ENCODE measurements around the gene POLR3F. TPM values are rescaled to one million over a fixed set of nuclear protein-coding genes. Genes with fewer than 3 reads are reported as not detected.
"Not testable (repeated sequence)": the region's sequence is repeated elsewhere in the genome, so short reads cannot be mapped to it uniquely, and the experiment has no call there.

POLR3F gene
- polyA plus RNA-seq, 4 donors = 17.3 to 21.9 (median 19.3) TPM

GRCh38 chr20:18501672-18502071, 34.5 kb downstream of the POLR3F start:
- not testable (repeated sequence) for DNase-seq (ENCODE audit: low read depth in 4 of 4, low spot score in 3 of 4)

DNA sequence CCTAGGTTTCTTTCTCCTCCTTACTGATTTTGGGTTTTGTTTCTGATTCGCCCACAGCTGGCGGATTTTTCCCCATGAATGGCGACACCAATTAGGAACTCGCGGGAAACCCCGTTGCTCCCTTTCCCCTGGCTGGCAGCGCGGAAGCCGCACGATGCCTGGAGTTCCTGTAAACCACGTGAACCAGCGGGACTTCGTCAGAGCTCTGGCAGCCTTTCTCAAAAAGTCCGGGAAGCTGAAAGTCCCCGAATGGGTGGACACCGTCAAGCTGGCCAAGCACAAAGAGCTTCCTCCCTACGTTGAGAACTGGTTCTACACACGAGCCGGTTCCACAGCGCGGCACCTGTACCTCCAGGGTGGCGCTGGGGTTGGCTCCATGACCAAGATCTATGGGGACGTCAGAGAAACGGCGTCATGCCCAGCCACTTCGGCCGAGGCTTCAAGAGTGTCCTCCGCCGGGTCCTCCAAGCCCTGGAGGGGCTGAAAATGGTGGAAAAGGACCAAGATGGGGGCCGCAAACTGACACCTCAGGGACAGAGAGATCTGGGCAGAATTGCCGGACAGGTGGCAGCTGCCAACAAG, 37.4 kb downstream of the POLR3F start:
- no peak for DNase-seq (ENCODE audit: low read depth in 4 of 4, low spot score in 3 of 4)

GRCh38 chr20:18506744-18507143, 39.6 kb downstream of the POLR3F start:
- DNase-seq (ENCODE audit: low read depth in 4 of 4, low spot score in 3 of 4) = no peak

DNA sequence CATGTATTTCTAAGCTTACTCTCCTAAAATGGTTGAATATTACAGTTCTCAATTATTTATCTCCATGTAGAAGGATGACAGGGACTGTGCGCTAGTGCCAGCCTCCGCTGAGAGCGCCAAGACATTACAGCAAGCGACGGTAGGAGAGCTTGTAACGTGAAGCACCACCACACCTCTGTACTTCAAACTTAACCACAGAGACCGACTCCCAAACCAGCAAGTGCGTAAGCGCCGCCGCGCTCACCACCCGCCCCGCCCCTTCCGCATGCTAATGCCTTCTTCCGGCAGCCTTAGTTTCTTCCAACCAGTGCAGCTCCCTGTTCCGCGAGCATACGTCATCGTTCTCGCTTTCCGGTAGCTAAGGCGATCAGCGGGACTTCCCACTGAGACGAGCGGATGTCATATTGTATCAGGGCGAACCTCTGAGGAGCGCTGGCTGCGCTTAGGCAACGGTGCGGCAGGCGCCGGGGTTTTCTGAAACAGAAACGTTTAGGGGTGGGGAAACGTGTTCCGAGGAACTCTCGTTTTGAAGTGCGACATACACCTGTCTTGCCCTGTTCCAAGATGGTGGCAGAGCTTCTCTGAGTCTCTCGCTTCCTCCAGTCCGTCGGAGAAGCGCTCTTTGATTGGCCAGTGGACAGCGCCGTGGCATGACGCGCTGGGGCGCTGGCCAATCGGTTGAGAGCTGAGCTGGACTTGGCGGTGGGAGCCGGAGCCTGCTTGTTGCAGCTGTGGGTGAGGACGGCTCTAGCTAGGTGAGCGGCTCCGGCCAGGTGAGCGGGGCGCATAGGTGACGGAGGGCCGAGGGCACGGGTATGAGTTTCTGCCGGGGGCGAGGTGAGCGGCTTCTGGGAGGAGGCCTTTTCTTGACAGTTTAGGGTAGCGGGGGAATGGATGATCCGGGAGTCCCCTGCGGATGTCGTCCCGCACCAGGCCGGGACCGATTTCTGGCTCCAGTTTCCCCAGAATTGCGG, 40.3 kb downstream of the POLR3F start, which contains the start of gene SEC23B:
Gene SEC23B (plus strand): TSS at position 723 of the 974 bp plus-strand sequence. CDS start 2,896 bp downstream, outside the sequence.
- peak; percentile 92 to 96 (median 95) for DNase-seq (ENCODE audit: low read depth in 4 of 4, low spot score in 3 of 4)

DNA sequence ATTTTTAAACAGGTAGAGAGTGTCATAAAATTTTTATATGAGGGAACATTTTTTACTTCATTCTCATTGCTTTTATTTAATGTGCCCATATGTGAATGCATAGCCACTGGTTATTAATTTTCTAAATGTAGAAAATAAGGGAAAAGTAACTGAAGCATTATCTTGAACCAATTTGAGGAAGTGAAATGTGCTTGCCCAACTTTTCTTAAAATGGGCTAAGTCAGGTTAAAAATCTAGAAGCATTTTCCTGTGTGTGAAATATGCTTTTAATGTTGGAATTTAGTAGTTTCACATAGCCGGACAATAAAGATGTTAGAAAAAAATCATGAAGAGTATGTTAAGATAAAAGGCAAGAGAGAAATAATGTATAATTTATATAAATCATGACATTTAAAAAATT, 44.4 kb downstream of the POLR3F start:
- no peak for DNase-seq (ENCODE audit: low read depth in 4 of 4, low spot score in 3 of 4)

GRCh38 chr20:18513208-18513607, 46.0 kb downstream of the POLR3F start:
- no peak for DNase-seq (ENCODE audit: low read depth in 4 of 4, low spot score in 3 of 4)

DNA sequence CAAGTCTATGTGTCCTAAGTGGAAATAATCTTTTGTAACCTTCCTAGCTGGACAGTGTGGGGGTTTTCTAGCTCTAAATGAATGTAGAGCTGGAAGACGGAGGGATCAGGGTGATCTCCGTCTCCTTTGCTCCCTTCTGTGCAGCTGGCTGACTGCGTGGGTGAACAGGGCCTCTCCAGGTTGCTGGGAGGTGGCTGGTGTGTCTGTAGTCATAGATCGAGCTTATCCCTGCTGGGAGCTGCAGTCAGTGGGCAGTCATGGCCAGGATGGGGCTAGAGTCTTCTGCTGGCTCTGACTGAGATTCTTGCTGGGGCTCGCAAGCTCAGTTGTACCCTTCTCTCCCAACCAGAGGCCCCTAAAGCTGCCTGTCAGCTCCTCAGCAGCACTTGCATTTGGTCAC, 46.9 kb downstream of the POLR3F start:
- DNase-seq (ENCODE audit: low read depth in 4 of 4, low spot score in 3 of 4) = no peak

GRCh38 chr20:18515973-18516372, 48.8 kb downstream of the POLR3F start:
- no peak for DNase-seq (ENCODE audit: low read depth in 4 of 4, low spot score in 3 of 4)

GRCh38 chr20:18522066-18522465, 54.9 kb downstream of the POLR3F start:
- DNase-seq (ENCODE audit: low read depth in 4 of 4, low spot score in 3 of 4) = not testable (repeated sequence)

GRCh38 chr20:18523066-18523465, 55.9 kb downstream of the POLR3F start:
- DNase-seq (ENCODE audit: low read depth in 4 of 4, low spot score in 3 of 4) = no peak

DNA sequence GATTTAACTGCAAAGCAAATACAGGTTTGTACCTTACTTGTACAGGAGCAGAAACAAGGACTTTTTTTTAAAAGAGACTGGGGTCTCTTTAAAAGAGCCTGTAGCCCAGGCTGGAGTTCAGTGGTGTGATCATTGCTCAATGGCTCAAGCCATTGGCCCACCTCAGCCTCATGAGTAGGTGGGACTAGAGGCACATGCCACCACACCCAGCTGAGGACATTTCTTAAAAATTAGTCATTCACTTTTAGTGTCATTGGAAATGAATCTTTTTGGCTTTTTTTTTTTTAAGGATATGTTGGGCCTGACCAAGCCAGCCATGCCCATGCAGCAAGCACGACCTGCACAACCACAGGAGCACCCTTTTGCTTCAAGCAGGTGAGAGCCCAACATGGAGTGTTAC, 57.5 kb downstream of the POLR3F start:
- DNase-seq (ENCODE audit: low read depth in 4 of 4, low spot score in 3 of 4) = no peak

GRCh38 chr20:18526761-18527160, 59.6 kb downstream of the POLR3F start:
- DNase-seq (ENCODE audit: low read depth in 4 of 4, low spot score in 3 of 4) = not testable (repeated sequence)

- DNase-seq (ENCODE audit: low read depth in 4 of 4, low spot score in 3 of 4) = no peak
Measured at GRCh38 chr20:18527339-18527738, 60.1 kb downstream of the POLR3F start.

DNA sequence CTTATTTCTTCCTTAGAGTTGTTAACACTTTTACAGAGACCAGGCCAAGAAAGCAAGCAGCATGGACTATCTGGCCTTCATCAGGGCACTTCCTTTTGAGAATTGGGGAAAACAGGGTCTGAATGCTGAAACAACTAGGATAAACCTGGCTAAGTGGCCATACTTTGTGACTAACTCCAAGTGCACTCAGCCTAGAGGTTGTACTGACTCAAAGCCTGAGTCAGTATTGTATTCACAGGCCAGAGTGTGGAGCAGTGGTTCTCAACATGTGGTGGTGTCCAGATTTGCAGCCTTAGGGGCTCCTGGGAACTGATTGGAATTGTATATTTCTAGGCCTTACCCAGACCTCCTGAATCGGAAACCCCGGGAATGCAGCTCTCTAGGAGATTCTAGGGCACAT, 60.6 kb downstream of the POLR3F start:
- DNase-seq (ENCODE audit: low read depth in 4 of 4, low spot score in 3 of 4) = no peak

GRCh38 chr20:18529041-18529440, 61.9 kb downstream of the POLR3F start:
- DNase-seq (ENCODE audit: low read depth in 4 of 4, low spot score in 3 of 4) = no peak

DNA sequence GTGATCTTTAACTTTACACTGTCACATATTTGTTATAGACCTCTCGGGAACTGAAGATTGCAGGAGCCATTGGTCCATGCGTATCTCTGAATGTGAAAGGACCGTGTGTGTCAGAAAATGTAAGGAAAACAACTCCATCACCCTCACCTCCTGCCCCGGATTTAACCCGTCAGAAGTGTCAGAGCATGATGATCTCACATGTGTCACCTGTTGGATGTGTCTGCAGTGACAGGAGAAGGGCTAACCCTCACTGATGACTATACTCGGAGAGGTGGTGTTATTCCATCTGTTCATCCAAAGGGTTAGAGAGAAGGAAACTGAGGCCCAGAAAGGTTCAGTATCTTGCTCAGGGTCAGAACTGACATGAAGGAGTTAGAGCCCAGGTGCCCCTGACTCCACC, 65.4 kb downstream of the POLR3F start:
- no peak for DNase-seq (ENCODE audit: low read depth in 4 of 4, low spot score in 3 of 4)

DNA sequence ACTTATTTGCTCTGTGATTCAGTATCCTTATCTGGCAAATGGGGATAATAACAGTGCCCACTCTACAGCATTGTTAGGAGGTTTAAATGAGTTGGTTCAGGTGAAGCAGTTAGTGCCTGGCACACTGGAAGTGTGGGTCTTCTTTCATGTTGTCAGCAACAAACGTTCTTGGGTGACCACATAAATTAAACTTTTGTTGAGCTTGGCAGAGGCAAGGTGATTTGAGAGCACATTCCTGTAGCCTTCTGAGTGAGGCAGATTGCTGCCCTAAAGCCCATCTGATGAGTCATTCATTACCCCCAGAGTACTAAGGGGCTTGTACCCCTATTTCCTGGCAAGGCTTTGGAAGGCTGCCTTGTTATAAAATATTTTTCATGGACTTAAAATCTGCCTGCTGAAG, 66.3 kb downstream of the POLR3F start:
- no peak for DNase-seq (ENCODE audit: low read depth in 4 of 4, low spot score in 3 of 4)

GRCh38 chr20:18533978-18534644, 66.9 kb downstream of the POLR3F start:
- DNase-seq (ENCODE audit: low read depth in 4 of 4, low spot score in 3 of 4) = no peak

All from left renal pelvis (tissue), 4 donors.